Endometrial microvascular endothelial cells (primary cell): ENCODE measurements around the gene NRN1L. TPM values are rescaled to one million over a fixed set of nuclear protein-coding genes. Genes with fewer than 3 reads are reported as not detected.
"Not testable (repeated sequence)": the region's sequence is repeated elsewhere in the genome, so short reads cannot be mapped to it uniquely, and the experiment has no call there.

Source experiments
- in situ Hi-C: cut with HindIII; loops from 2 replicates; pipeline ENCODE4 v1.10.0; 2017; ENCODE audit warnings: low sequenced_read_pairs, low pct_unique_long_range_greater_than_20kb; ENCODE audit errors: inconsistent ontology term
- total RNA-seq: library from RNA; depleted of rRNA; stranded (reverse); fragments of >200 nt; gene quantifications from one replicate; pipeline ENCODE4 v1.2.3, GENCODE V29; 2015; ENCODE audit errors: inconsistent ontology term

NRN1L gene
- not detected for total RNA-seq

DNA sequence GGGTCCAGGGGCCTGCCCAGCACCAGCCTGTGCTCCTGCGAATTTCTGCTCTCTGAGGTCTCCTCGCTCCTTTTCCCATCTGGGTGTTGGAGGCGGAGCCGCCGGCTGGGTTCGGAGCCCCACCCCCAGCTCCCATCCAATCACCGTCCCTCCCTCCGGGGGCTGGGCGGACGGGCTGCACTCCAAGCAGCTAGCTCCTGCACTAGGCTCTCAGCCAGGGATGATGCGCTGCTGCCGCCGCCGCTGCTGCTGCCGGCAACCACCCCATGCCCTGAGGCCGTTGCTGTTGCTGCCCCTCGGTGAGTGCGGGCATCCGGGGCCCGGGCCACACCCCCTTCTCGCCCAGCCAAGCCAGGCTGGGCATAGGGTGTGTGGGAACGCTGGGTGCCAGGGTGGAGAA lies at the start of gene NRN1L:
Gene NRN1L, plus strand, starts transcription at position 202 of the 400 bp plus-strand sequence. Its CDS starts 19 bp downstream, at position 221.
- in situ Hi-C loops: loop anchor here (25.0 kb wide), 1 partner anchor 128 kb away; the partner anchor contains the start of genes DDX28, DPEP2NB and DUS2

DNA sequence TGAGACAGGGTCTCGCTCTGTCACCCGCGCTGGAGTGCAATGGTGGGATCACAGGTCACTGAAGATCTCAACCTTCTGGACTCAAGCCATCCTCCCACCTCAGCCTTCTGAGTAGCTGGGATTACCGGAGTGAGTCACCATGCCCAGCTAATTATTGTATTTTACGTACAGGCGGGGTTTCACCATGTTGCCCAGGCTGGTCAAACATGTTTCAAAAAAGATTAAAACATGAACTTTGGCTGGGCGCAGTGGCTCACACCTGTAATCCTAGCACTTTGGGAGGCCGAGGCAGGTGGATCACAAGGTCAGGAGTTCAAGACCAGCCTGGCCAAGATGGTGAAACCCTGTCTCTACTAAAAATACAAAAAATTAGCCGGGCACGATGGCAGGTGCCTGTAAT lies 47.5 kb upstream of the NRN1L start:
- in situ Hi-C loops: not testable (repeated sequence)

DNA sequence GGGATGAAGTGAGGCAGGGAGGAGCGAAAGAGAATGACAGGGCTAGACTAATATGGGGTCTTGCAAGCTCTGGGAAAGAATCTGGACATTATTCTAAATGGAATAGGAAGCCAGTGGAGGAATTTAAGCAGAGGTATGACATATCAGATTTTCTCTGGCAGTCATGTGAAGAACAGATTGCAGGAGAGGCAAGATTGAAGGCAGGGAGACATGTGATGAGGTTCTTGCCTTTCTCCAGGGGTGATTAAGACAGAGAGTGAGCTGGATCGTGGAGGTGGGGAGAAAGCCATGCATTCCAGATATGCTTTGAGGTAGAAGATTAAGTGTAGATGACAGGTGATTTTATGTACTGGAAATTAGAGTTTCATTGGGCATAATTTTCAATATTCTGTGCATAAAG lies 46.9 kb upstream of the NRN1L start:
- in situ Hi-C loops: no loop called here

DNA sequence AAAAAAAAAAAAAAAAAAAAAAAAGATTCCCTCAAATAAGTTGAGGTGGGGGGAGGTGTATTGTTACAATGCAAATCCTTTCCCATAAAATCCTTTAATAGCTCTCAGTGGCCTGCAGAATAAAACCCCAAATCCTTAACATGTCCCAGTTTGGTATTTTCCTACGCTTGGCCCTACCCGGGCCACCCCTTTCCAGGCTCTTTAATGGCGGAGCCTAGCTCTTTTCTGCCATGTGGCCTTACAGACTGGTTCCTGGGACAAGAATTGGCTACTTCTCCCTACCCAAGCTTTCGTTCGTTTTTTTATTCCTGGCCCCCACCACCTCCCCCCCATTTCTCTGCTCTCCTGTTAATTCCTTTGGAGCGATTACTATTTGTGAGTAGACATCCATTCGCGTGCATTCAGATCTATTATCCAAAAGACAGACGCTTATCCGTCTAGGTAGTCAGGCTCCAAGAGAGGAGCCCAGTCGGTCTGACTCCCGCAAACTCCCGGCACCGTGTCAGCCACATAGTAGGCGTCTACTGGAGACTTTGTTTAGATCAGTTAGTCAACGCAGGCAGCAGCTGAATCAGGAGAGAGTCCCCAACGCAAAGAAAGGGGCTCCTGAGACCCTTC lies 43.4 kb upstream of the NRN1L start:
- in situ Hi-C loops: no loop called here

DNA sequence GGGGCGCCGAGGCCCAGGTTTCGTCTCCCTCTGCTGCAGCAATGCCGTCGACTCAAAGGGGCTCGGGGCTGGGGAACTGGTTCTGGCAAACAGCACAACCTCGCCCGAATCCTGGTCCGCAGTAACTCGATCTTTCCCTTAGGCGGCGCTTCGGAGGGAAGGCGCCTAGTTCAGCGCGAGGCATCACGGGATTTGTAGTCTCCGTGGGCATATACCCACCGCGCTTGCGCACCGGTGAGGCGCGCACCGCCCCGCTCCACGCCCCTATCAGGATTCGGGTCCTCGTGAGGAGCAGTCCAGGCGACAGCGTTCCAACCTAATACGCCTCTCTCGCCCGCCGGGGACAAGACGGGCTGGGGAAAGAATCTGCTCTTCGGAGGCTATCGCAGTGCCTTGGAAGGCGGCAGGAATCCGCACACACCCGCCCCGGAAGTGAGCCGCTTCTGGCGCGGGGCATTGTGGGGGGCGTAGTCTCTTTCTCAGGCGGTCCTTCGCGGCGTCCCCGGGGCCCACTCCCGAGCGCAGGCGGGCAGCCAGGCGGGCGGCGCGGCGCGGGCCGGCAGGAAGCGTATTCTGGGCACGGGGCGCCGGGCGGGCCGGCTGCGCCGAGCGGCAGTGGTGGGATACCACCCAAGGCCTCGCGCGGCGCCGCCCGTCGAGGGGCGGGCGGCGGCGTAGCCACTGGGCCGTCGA lies 42.7 kb upstream of the NRN1L start, which contains the start of gene THAP11:
Gene THAP11, plus strand, starts transcription at position 505 of the 693 bp plus-strand sequence. CDS start 235 bp downstream, outside the sequence.
- in situ Hi-C loops: no loop called here

DNA sequence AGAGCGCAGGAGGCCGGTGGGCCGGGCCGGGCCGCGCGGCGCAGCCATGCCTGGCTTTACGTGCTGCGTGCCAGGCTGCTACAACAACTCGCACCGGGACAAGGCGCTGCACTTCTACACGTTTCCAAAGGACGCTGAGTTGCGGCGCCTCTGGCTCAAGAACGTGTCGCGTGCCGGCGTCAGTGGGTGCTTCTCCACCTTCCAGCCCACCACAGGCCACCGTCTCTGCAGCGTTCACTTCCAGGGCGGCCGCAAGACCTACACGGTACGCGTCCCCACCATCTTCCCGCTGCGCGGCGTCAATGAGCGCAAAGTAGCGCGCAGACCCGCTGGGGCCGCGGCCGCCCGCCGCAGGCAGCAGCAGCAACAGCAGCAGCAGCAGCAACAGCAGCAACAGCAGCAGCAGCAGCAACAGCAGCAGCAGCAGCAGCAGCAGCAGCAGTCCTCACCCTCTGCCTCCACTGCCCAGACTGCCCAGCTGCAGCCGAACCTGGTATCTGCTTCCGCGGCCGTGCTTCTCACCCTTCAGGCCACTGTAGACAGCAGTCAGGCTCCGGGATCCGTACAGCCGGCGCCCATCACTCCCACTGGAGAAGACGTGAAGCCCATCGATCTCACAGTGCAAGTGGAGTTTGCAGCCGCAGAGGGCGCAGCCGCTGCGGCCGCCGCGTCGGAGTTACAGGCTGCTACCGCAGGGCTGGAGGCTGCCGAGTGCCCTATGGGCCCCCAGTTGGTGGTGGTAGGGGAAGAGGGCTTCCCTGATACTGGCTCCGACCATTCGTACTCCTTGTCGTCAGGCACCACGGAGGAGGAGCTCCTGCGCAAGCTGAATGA lies 42.0 kb upstream of the NRN1L start:
- in situ Hi-C loops: no loop called here

DNA sequence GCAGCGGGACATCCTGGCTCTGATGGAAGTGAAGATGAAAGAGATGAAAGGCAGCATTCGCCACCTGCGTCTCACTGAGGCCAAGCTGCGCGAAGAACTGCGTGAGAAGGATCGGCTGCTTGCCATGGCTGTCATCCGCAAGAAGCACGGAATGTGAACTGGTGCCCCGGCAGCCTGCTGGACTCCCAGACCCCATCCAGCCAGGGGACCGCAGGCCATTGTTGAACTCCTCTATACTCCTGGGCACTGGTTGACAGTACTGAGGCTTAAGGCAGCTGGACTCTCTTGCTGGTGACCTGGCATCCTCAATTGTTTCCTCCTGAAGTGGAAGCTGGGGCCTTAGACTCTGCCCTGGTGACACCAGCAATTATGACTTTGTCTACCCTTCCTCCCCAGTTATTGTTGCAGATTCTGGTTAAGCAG lies 41.3 kb upstream of the NRN1L start:
- in situ Hi-C loops: no loop called here

DNA sequence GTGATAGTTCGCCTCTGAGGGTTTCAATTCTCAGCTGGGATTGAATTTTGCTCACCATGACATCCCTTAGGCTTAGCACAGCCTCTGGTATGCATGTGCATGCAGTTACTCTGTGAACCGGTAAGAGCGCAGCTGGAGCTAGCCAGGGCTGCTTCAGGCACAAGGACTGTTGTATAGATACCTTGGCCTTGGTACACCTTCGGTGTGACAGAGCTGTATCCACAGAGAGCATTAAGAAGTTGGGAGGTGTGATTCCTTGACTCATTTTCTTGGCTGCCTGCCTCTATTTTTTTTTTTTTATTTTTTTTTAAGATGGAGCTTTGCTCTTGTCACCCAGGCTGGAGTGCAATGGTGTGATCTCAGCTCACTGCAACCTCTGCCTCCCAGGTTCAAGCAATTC lies 40.2 kb upstream of the NRN1L start:
- in situ Hi-C loops: no loop called here

DNA sequence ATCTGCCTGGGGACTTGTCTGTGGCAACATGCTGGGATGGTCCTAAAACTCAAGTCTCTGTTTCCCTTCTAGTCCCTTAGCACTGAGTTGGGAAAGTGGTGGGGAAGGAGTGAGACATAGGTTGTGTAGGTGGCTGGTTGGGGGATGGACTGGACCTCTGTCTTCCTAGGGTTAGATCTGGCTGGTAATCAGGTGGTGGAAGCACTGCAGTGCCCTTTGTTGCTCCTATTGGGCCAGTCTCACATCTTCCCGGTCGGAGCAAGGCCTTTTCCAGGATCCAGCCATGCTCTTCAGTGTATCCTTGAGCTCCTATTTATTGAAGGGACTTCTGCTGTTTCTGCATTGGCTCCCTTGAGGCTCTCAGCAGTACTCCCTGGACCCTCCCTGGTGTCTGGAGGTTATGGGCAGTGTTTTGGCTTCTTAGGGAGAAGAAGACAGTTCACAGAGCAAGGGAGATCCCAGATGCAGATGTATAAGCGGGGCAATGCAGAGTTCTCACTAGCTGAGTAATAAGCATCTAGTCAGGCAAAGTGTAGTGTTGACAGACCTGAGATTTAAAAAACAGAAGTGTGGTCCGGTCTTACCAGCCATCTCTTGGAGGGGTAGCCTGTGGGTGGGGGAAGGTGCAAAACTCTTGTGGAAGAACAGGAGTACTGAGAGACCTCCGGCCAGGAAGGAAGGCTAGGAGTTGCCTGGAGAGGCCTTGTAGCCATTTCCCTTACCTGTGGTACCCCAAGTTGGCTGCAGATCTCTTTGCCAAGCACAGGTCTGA lies 39.2 kb upstream of the NRN1L start:
- in situ Hi-C loops: no loop called here

DNA sequence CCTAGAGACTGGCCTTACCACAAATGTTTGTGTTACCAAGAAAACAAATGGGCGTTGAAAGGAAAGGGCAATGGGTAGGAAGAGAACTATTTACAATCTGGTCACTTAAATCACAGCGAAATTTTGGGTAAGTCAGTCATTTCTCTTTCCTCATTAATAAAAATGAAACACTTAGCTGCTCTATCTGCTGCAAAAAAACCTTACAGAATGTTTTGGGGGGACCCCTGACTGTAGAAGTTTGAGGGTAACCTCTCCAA lies 38.7 kb upstream of the NRN1L start:
- in situ Hi-C loops: no loop called here

DNA sequence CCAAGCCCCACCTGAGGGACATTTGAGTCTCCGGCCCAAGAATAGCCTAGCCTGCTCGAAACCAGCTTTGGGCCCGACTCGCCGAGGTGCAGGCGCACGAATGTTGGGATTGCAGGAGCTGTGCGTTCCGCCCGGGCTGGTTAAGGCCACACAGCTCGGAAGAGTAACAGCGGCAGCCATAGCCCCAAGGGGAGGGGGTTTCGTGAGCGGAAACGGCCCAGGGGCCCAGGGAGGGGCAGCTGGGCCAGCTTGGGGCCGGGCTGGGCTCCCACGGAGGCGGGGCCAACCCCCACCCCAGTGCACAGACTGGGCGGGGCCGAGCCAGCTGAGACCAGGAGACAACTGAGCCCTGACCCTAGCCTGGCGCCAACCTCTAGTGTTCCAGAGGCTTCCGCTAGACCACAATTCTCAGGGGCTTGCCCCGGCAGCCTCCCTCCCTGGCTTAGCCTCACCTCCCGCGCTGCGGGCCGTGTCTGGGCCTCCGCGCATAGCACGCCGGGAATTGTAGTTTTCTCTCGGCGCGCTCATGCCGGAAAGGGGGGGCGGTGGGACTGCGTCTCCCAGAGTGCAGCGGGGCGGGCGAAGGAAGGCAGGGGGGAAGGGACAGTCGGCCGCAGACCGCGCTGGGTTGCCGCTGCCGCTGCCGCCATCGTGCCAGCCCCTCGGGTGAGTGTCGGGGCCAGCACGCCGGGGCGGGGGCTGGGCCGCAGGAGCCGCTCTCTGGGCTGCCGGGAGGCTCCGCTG lies 38.2 kb upstream of the NRN1L start, which contains the start of gene NUTF2:
Gene NUTF2, plus strand, starts transcription at position 614 of the 744 bp plus-strand sequence. CDS start 18,198 bp downstream, outside the sequence.
- in situ Hi-C loops: no loop called here

DNA sequence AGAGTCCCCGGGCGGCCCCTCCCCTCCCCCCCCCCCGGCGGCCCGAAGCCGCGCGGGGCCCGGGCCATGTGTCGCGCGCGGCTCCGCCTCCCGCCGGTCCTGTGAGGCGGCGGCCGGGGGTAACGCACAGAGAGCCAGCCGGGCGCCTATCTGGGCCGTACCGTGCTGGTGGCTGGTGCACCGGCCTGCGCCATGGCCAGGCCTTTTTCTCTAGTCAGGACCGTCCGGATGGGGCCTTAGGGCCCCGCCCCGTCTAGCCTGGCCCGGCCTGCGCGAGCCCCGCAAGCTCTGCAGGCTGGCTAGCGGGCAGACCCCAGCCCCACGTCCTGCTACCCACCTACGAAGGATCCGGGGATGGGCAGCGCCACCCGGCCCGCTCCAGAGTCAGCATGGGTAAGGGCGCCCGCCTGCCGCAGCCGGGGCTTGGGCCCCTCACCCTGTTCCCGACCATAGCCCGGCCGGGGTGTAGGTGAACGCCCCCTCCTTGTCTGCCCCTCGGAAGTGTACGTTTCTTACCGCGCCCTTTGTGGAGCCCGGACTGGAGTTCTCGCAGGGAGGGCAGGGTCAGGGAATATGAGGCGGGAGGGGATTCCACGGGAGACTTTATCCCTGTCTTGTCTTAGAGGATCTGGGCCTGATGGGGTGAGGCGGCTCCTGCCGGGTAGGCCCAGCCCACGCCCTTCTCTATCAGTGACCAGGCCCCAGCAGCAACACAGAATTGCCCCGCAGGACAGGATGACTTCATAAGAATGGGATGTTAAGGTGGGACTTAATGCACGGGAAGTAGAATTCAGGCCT lies 37.4 kb upstream of the NRN1L start, which contains the start of gene CENPT:
Gene CENPT, minus strand, starts transcription at position 630 of the 798 bp plus-strand sequence. CDS start 13,834 bp downstream, outside the sequence.
- in situ Hi-C loops: no loop called here

DNA sequence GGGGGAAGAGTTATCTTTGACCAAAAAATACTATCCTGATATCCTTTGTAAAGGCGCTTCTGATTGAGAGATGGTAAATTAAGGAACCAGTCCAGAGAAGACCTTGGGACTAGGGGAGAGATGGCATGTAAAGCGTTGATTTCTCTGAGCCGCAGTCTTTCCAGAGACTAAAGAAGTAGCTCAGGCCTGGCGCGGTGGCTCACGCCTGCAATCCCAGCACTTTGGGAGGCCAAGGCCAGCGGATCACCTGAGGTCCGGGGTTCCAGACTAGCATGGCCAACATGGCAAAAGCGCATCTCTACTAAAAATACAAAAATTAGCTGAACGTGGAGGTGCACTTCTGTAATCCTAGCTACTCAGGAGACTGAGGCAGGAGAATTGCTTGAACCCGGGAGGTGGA lies 36.6 kb upstream of the NRN1L start:
- in situ Hi-C loops: no loop called here

DNA sequence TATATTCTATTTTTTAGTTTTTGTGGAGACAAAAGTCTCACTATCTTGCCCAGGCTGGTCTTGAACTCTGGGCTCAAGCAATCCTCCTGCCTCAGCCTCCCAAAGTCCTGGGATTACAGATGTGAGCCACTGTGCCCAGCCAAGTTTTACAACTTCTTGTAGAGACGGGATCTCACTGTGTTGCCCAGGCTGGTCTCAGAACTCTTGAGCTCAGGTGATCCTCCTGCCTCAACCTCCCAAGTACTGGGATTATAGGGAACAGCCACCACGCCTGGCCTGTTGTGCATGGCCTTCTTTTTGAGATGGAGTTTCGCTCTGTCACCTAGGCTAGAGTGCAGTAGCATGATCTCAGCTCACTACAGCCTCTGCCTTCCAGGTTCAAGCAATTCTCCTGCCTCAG lies 31.0 kb upstream of the NRN1L start:
- in situ Hi-C loops: no loop called here

DNA sequence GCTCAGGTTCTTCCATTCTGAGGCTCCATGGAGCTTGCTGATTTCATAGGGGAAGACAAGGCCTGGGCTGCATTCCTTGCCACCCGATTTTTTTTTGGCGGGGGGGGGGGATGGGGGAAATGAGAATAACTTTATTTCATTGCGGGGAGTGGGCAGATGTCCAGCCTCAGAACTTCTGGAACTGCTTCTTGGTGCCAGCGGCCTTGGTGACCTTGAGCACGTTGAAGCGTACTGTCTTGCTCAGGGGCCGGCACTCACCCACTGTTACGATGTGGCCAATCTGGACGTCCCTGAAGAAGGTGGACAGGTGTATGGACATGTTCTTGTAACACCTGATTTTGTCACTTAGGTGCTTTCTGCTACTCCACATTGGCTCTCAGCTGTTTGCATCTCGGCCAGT lies 28.9 kb upstream of the NRN1L start:
- in situ Hi-C loops: no loop called here

DNA sequence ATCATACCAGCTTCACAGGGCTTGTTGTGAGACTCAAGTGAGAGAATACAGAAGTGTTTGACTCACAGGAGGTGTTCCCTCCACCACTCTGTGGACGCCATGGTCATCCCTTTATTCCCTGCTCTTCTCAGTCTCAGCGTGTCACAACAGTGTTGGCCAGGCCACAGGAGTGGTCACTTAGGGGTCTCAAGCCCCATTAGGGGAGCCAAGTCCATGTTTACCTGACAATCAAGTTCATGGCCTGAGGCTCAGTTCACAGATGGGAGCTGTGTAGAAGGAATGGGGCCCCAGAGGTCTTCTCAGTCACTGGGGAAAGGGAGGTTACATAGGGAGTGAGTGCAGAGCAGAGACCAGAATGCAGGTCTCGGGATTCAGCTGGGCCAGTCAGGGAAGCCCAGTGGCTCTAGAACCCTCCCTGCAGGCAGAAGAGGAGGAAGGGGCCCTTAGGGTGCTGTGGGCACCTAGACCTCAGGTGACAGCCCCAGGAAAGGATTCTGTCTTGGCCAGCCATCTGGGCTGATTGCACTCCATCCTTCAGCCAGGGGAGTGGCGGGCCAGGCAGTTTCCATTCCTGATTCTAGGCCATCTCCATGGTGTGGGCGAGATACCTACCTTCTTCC lies 27.6 kb upstream of the NRN1L start:
- in situ Hi-C loops: no loop called here

DNA sequence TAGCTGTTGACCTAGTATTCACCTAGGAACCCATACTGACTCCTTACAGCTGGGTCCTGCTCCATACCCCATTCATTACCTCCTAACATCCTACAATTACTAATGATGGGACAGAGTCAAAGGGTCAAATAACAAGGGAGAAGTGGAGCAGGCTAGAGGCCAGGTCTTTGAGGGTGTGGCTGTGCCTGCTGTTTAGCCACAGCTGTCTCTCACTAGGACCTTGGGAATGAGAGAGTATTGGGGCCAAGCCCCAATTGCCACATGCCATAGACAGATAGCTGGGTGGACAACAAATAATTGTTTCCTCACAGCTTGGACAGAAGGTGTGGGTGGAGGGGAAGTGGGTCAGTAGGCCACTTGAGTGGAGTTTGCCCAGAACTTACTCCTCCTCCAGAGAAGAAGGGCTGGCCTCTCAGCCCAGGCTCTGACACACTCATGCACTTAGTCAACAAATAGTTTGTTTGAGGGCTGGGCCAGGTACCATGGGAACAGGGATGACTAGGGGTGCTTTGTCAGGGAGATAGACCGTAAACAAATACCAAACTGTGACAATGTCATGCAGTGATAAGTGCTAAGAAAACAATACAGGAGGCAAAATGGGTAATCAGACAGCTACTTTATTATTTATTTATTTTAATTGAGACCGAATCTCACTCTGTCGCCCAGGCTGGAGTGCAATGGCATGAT lies 27.0 kb upstream of the NRN1L start:
- in situ Hi-C loops: no loop called here
